ENCODE data around the gene SHC2. TPM values are rescaled to one million over a fixed set of nuclear protein-coding genes. Genes with fewer than 3 reads are reported as not detected.
"Not testable (repeated sequence)": the region's sequence is repeated elsewhere in the genome, so short reads cannot be mapped to it uniquely, and the experiment has no call there.

SHC2 gene
- total RNA-seq, 4 donors from 2014 or later, result 14.6 to 25.0 (median 17.8) TPM

GRCh38 chr19:383922-384798, 76.7 kb downstream of the SHC2 start:
- peak in 1 of 2 donors; percentile 77 for DNase-seq (ENCODE audit: low spot score in 2 of 2)
- TF ChIP-seq CTCF (IDR thresholded peaks at IDR 0.05) (no peak), POLR2A (IDR thresholded peaks at IDR 0.05) (no peak)
- WGBS, 2 donors, result 37 to 40% methylated on average over 35 to 43 of the region's 44 CpGs
- intact Hi-C loops (cut with DNase I; ENCODE audit: low total_unique reads), result no loop called here
- no peak overlapping the region for H3K4me3 ChIP-seq (ENCODE audit: low read depth, poor library complexity, severe bottlenecking)

GRCh38 chr19:383040-383439, 77.8 kb downstream of the SHC2 start:
- intact Hi-C loops (cut with DNase I; ENCODE audit: low total_unique reads), result no loop called here
- 82 to 84% methylated on average over 19 of the region's 19 CpGs for WGBS, 2 donors
- no peak overlapping the region for H3K4me3 ChIP-seq (ENCODE audit: low read depth, poor library complexity, severe bottlenecking)
- TF ChIP-seq CTCF (IDR thresholded peaks at IDR 0.05) (no peak), POLR2A (IDR thresholded peaks at IDR 0.05) (no peak)
- peak in 1 of 2 donors; percentile 78 for DNase-seq (ENCODE audit: low spot score in 2 of 2)

GRCh38 chr19:382578-382977, 78.3 kb downstream of the SHC2 start:
- H3K4me3 ChIP-seq (ENCODE audit: low read depth, poor library complexity, severe bottlenecking); intact Hi-C loops (cut with DNase I; ENCODE audit: low total_unique reads): not testable (repeated sequence)
- peak in 1 of 2 donors; percentile 6 for DNase-seq (ENCODE audit: low spot score in 2 of 2)
- WGBS, 2 donors, result 36 to 46% methylated on average over 9 of the region's 9 CpGs

GRCh38 chr19:381901-382300, 78.9 kb downstream of the SHC2 start:
- WGBS, 2 donors, result 61 to 65% methylated on average over 11 of the region's 11 CpGs
- H3K4me3 ChIP-seq (ENCODE audit: low read depth, poor library complexity, severe bottlenecking); intact Hi-C loops (cut with DNase I; ENCODE audit: low total_unique reads): not testable (repeated sequence)
- DNase-seq (ENCODE audit: low spot score in 2 of 2), result peak in 1 of 2 donors; percentile 31

- intact Hi-C loops (cut with DNase I; ENCODE audit: low total_unique reads); H3K4me3 ChIP-seq (ENCODE audit: low read depth, poor library complexity, severe bottlenecking): not testable (repeated sequence)
- peak in 1 of 2 donors; percentile 26 for DNase-seq (ENCODE audit: low spot score in 2 of 2)
- 63 to 67% methylated on average over 13 to 16 of the region's 17 CpGs for WGBS, 2 donors
Measured at GRCh38 chr19:380618-381219, 80.1 kb downstream of the SHC2 start.

- H3K4me3 ChIP-seq (ENCODE audit: low read depth, poor library complexity, severe bottlenecking), result no peak overlapping the region
- intact Hi-C loops (cut with DNase I; ENCODE audit: low total_unique reads), result no loop called here
- TF ChIP-seq CTCF (IDR thresholded peaks at IDR 0.05), result no peak
- TF ChIP-seq POLR2A (IDR thresholded peaks at IDR 0.05), result no peak
- peak in 1 of 2 donors; percentile 68 for DNase-seq (ENCODE audit: low spot score in 2 of 2)
- whole genome bisulfite sequencing, 2 donors, result 90 to 92% methylated on average over 16 of the region's 16 CpGs
Measured at GRCh38 chr19:379796-380195, 81.0 kb downstream of the SHC2 start.

- WGBS, 2 donors, result 81 to 90% methylated on average over 14 of the region's 14 CpGs
- no peak for TF ChIP-seq POLR2A (IDR thresholded peaks at IDR 0.05)
- TF ChIP-seq CTCF (IDR thresholded peaks at IDR 0.05), result no peak
- intact Hi-C loops (cut with DNase I; ENCODE audit: low total_unique reads), result no loop called here
- DNase-seq (ENCODE audit: low spot score in 2 of 2), result peak in 1 of 2 donors; percentile 72
- H3K4me3 ChIP-seq (ENCODE audit: low read depth, poor library complexity, severe bottlenecking), result no peak overlapping the region
Measured at GRCh38 chr19:378706-379105, 82.1 kb downstream of the SHC2 start.
